ENCODE measurements around the gene FGD2. TPM values are rescaled to one million over a fixed set of nuclear protein-coding genes. Genes with fewer than 3 reads are reported as not detected.

FGD2 gene
- total and polyA plus RNA-seq, 2 of the 8 experiments (the other 6 are each of a cell fraction or from before 2014, with no cell fraction given) = 0.12 to 0.32 TPM

DNA sequence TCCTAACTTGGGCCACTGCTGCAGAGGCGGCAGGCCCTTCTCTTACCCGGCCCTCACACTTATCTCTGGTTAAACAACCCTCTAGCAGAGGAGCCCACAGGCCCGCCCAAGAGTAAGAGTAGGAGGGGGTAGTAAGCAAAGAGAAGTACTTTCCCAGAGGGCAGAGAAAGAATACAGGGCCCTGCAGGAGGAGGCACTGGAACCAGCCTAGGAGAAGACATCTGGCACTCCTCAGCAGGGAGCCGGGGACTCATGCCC, 29.5 kb upstream of the FGD2 start:
- H4K5ac ChIP-seq (ENCODE audit: insufficient read length, low read depth, low read length) = no peak overlapping the region
- no peak for TF ChIP-seq SIN3A (conservative IDR thresholded peaks at IDR 0.05 in 1 of 2, IDR thresholded peaks at IDR 0.05 in 1 of 2; ENCODE audit: low read depth in 1 of 2, low read length in 2 of 2)
- no peak for TF ChIP-seq EZH2 (IDR thresholded peaks at IDR 0.05; ENCODE audit: low read depth, low read length, severe bottlenecking)
- TF ChIP-seq TCF12 (IDR thresholded peaks at IDR 0.05; ENCODE audit: low read depth, low read length) = no peak
- no peak for TF ChIP-seq RNF2 (IDR thresholded peaks at IDR 0.05; ENCODE audit: borderline replicate concordance, low read depth, low read length, missing control alignments, poor library complexity, severe bottlenecking)
- TF ChIP-seq RAD21 (IDR thresholded peaks at IDR 0.05 in 1 of 2, conservative IDR thresholded peaks at IDR 0.05 in 1 of 2; ENCODE audit: low read depth in 2 of 2, low read length in 2 of 2) = no peak
- TF ChIP-seq BRCA1 (IDR thresholded peaks at IDR 0.05; ENCODE audit: low read depth, low read length) = no peak
- H3K9ac ChIP-seq (replicated peaks in 1 of 4; ENCODE audit: extremely low read depth in 1 of 4, low read depth in 3 of 4, low read length in 3 of 4) = no peak overlapping the region
- H2AFZ ChIP-seq (ENCODE audit: low read length) = no peak overlapping the region
- no peaks in the 10 kb centered on the region for H3K27me3 ChIP-seq (replicated peaks in 1 of 4; ENCODE audit: control insufficient read depth in 3 of 4, extremely low read depth in 1 of 4, insufficient read depth in 3 of 4, low read length in 3 of 4)
- H3K36me3 ChIP-seq (ENCODE audit: control insufficient read depth in 2 of 4, insufficient read depth in 4 of 4, low read length in 3 of 4) = peaks cover 46 to 77% (median 67%) of the 10 kb centered on the region in 4 experiments
- H3K56ac ChIP-seq (replicated peaks; ENCODE audit: insufficient read length, low read depth, low read length) = no peak overlapping the region
- WGBS, 2 experiments (ENCODE audit: extremely low coverage in 1 of 2, insufficient coverage in 1 of 2, insufficient read length in 1 of 2, insufficient replicate concordance in 2 of 2, low coverage in 1 of 2, low lambda C conversion rate in 2 of 2, missing lambda C conversion rate in 1 of 2) = 91% methylated on average over 4 of the region's 4 CpGs; no CpG with 5 or more reads in 1 of the 2 experiments
- H3K23ac ChIP-seq (ENCODE audit: insufficient read length) = no peak overlapping the region
- H3K18ac ChIP-seq (ENCODE audit: extremely low read depth, low read length) = no peak overlapping the region
- no peak overlapping the region for H2BK120ac ChIP-seq (replicated peaks; ENCODE audit: low read depth, low read length)
- H2BK12ac ChIP-seq (ENCODE audit: low read depth, low read length) = no peak overlapping the region
- no peak overlapping the region for H2BK5ac ChIP-seq (ENCODE audit: low read depth, low read length)
- FAIRE-seq = no peak
- H3K79me1 ChIP-seq (ENCODE audit: low read depth, low read length) = peaks cover 2% of the 10 kb centered on the region; the same call in 1 of the 2 replicates
- no peak overlapping the region for H3K27ac ChIP-seq (ENCODE audit: low read depth, low read length)
- ChIA-PET CTCF (ENCODE audit: partially characterized antibody) (interaction anchor here (0.6 to 14.9 kb wide), 7 partner anchors 10 to 233 kb away, joined by 3 to 237 read pairs (median 6); partner anchors contain the start of gene PI16), POLR2A (ENCODE audit: partially characterized antibody) (interaction anchor here (1.3 kb wide), 1 partner anchor 10 kb away, joined by 5 read pairs; the partner anchor contains the start of gene MTCH1)
- peaks cover 20 to 27% of the 10 kb centered on the region in 2 experiments for H4K20me1 ChIP-seq (replicated peaks in 1 of 2; ENCODE audit: control insufficient read depth in 1 of 2, insufficient read depth in 2 of 2, low read length in 2 of 2)
- no peak overlapping the region for H4K91ac ChIP-seq (replicated peaks; ENCODE audit: insufficient read length, low read length)
- no peak overlapping the region for H2BK20ac ChIP-seq (ENCODE audit: low read length)
- H3K79me2 ChIP-seq (ENCODE audit: control insufficient read depth in 1 of 2, insufficient read depth in 2 of 2, low read length in 2 of 2) = peaks cover 0 to 30% of the 10 kb centered on the region in 2 experiments; a peak in 2 of 4 replicates
- H3K4me2 ChIP-seq (ENCODE audit: insufficient read depth in 1 of 2, low read depth in 2 of 2, low read length in 2 of 2) = no peak overlapping the region
- no peak for DNase-seq (ENCODE audit: low read depth in 1 of 2, low spot score in 2 of 2)
- H3K9me3 ChIP-seq (ENCODE audit: insufficient read depth in 2 of 2, low read depth in 1 of 2, low read length in 1 of 2) = no peaks in the 10 kb centered on the region
- no peak overlapping the region for H4K8ac ChIP-seq (ENCODE audit: extremely low read depth, insufficient read depth, low read length)
- no peak overlapping the region for H3K4ac ChIP-seq (replicated peaks; ENCODE audit: insufficient read length, low read depth, low read length)
- H2BK15ac ChIP-seq (ENCODE audit: low read length) = no peak overlapping the region
- H3K23me2 ChIP-seq (ENCODE audit: low read depth, low read length) = no peaks in the 10 kb centered on the region
- H3K14ac ChIP-seq (ENCODE audit: insufficient read length) = no peak overlapping the region
- H3K4me1 ChIP-seq (replicated peaks in 1 of 4; ENCODE audit: control insufficient read depth in 3 of 4, insufficient read depth in 4 of 4, low read length in 3 of 4) = peaks cover 0 to 4% (median 3%) of the 10 kb centered on the region in 4 experiments; a peak in 4 of 7 replicates
- H3K4me3 ChIP-seq (ENCODE audit: extremely low read depth in 1 of 4, insufficient read depth in 2 of 4, low read depth in 3 of 4, low read length in 4 of 4) = no peak overlapping the region
- H2AK5ac ChIP-seq (ENCODE audit: low read depth, low read length) = no peak overlapping the region

All from H1 (cell line).